ENCODE data around the gene SLC22A14.
"Not testable (repeated sequence)": the region's sequence is repeated elsewhere in the genome, so short reads cannot be mapped to it uniquely, and the experiment has no call there.

SLC22A14 gene

GRCh38 chr3:38314764-38315487 is 32.8 kb downstream of the SLC22A14 start:
- DNase-seq = no peak

- no peak for DNase-seq
Observed at GRCh38 chr3:38315488-38316230, 33.6 kb downstream of the SLC22A14 start.

GRCh38 chr3:38316356-38317191 is 34.5 kb downstream of the SLC22A14 start:
- no peak for DNase-seq

GRCh38 chr3:38317192-38317759 is 35.2 kb downstream of the SLC22A14 start:
- DNase-seq = no peak

GRCh38 chr3:38318766-38319671 is 36.9 kb downstream of the SLC22A14 start:
- no peak for DNase-seq

GRCh38 chr3:38320638-38321037 is 38.5 kb downstream of the SLC22A14 start:
- not testable (repeated sequence) for DNase-seq

GRCh38 chr3:38323060-38323459 is 41.0 kb downstream of the SLC22A14 start:
- DNase-seq = no peak

- no peak for DNase-seq
Observed at GRCh38 chr3:38325256-38325655, 43.2 kb downstream of the SLC22A14 start.

GRCh38 chr3:38327335-38328009 is 45.4 kb downstream of the SLC22A14 start:
- DNase-seq = no peak

- DNase-seq = no peak
Observed at GRCh38 chr3:38331257-38332022, 49.3 kb downstream of the SLC22A14 start.

- no peak for DNase-seq
Observed at GRCh38 chr3:38332201-38332600, 50.1 kb downstream of the SLC22A14 start.

GRCh38 chr3:38334142-38335055 is 52.3 kb downstream of the SLC22A14 start:
- no peak for DNase-seq

GRCh38 chr3:38335263-38335662 is 53.2 kb downstream of the SLC22A14 start:
- DNase-seq = no peak

- DNase-seq = no peak
Observed at GRCh38 chr3:38337703-38338102, 55.6 kb downstream of the SLC22A14 start.

- no peak for DNase-seq
Observed at GRCh38 chr3:38343797-38344594, 61.9 kb downstream of the SLC22A14 start.

- DNase-seq = no peak
Observed at GRCh38 chr3:38345879-38346586, 63.9 kb downstream of the SLC22A14 start.

- peak; percentile 94 for DNase-seq
Observed at GRCh38 chr3:38346587-38347410, 64.7 kb downstream of the SLC22A14 start, which contains the start of gene XYLB. XYLB (plus strand) TSS chr3:38346785; CDS start chr3:38346869, 84 bp downstream.
